ENCODE measurements around the gene CBX2.

DNA sequence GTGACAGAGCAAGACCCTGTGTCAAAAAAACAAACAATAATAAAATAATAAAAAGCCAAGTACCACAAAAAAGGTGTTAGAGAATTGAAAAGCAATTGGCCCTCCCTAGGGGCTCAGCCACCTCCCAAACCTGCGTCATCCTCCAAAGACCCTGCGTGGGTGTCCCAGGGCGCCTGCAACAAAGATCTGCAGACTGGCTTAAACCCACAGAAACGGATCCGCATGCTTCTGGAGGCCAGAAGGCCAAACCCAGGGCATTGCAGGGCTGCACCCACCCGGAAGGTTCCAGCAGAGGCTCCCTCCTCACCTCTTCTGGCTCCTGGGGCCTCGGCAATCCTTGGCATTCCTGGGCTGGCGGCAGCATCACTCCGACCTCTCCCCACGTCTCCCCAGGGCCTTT lies 45.7 kb upstream of the CBX2 start:
- TF ChIP-seq, protein P1, sequence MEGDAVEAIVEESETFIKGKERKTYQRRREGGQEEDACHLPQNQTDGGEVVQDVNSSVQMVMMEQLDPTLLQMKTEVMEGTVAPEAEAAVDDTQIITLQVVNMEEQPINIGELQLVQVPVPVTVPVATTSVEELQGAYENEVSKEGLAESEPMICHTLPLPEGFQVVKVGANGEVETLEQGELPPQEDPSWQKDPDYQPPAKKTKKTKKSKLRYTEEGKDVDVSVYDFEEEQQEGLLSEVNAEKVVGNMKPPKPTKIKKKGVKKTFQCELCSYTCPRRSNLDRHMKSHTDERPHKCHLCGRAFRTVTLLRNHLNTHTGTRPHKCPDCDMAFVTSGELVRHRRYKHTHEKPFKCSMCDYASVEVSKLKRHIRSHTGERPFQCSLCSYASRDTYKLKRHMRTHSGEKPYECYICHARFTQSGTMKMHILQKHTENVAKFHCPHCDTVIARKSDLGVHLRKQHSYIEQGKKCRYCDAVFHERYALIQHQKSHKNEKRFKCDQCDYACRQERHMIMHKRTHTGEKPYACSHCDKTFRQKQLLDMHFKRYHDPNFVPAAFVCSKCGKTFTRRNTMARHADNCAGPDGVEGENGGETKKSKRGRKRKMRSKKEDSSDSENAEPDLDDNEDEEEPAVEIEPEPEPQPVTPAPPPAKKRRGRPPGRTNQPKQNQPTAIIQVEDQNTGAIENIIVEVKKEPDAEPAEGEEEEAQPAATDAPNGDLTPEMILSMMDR (IDR thresholded peaks at IDR 0.05) = no peak
- TF ChIP-seq POLR2A (IDR thresholded peaks at IDR 0.05) = no peak
